Neuronal stem cell (in vitro differentiated cells): ENCODE measurements around the gene NALCN.

Source experiments
- DNase-seq: peaks from one replicate; pipeline ENCODE4 v3.0.0-alpha.2; 2013; ENCODE audit warnings: low spot score
- H2AFZ ChIP-seq: one replicate; pipeline ENCODE4 v1.6.1; 2013; ENCODE audit warnings: mild to moderate bottlenecking, low read length, inconsistent platforms
- H2AK5ac ChIP-seq: 2 replicates; pipeline ENCODE4 v1.6.1; 2013; ENCODE audit warnings: low read depth, mild to moderate bottlenecking, inconsistent platforms, low read length, moderate library complexity, mixed read lengths
- H2BK120ac ChIP-seq: 2 replicates; pipeline ENCODE4 v1.6.1; 2013; ENCODE audit warnings: low read depth, mild to moderate bottlenecking, inconsistent platforms, low read length, moderate library complexity, mixed read lengths
- H2BK12ac ChIP-seq: one replicate; pipeline ENCODE4 v1.6.1; 2013; ENCODE audit warnings: low read length, inconsistent platforms
- H2BK15ac ChIP-seq: 2 replicates; pipeline ENCODE4 v1.6.1; 2013; ENCODE audit warnings: mild to moderate bottlenecking, low read length, inconsistent platforms, mixed read lengths
- H2BK5ac ChIP-seq: one replicate; pipeline ENCODE4 v1.6.1; 2013; ENCODE audit warnings: inconsistent platforms, mild to moderate bottlenecking, low read length, moderate library complexity
- H3K14ac ChIP-seq: one replicate; pipeline ENCODE4 v1.6.1; 2013; ENCODE audit warnings: low read length, inconsistent platforms
- H3K18ac ChIP-seq: 2 replicates; pipeline ENCODE4 v1.6.1; 2013; ENCODE audit warnings: low read length, inconsistent platforms
- H3K23ac ChIP-seq: 2 replicates; pipeline ENCODE4 v1.6.1; 2013; ENCODE audit warnings: low read depth, mild to moderate bottlenecking, mixed read lengths, low read length, inconsistent platforms; ENCODE audit not compliant: poor library complexity
- H3K27ac ChIP-seq: replicated peaks from 3 replicates; pipeline ENCODE4 v1.5.1; 2013; ENCODE audit warnings: low read length, inconsistent platforms
- H3K27me3 ChIP-seq, 3 experiments: 2 replicates each; pipeline ENCODE4 v1.6.1; 2013; ENCODE audit warnings: low read length in 3 of 3, mild to moderate bottlenecking in 2 of 3, inconsistent platforms in 1 of 3, low read depth in 1 of 3, mixed read lengths in 1 of 3, moderate library complexity in 1 of 3; ENCODE audit not compliant: control insufficient read depth in 3 of 3, insufficient read depth in 3 of 3
- H3K36me3 ChIP-seq, 2 donors: replicated peaks in 1 of 2; 2 replicates each; pipeline ENCODE4 v1.6.1; 2013; ENCODE audit warnings: low read length in 2 of 2; ENCODE audit not compliant: control insufficient read depth in 2 of 2, insufficient read depth in 2 of 2
- H3K4ac ChIP-seq: 2 replicates; pipeline ENCODE4 v1.6.1; 2013; ENCODE audit warnings: inconsistent platforms, mild to moderate bottlenecking, low read length, moderate library complexity
- H3K4me1 ChIP-seq, 2 donors: 1 replicate in 1 of 2; 2 replicates in 1 of 2; pipeline ENCODE4 v1.6.1; 2013; ENCODE audit warnings: low read length in 2 of 2, low read depth in 1 of 2; ENCODE audit not compliant: control insufficient read depth in 2 of 2, insufficient read depth in 1 of 2
- H3K4me2 ChIP-seq: one replicate; pipeline ENCODE4 v1.6.1; 2013; ENCODE audit warnings: mild to moderate bottlenecking, low read length, inconsistent platforms; ENCODE audit not compliant: insufficient read depth, poor library complexity, severe bottlenecking
- H3K4me3 ChIP-seq, 2 donors: 2 replicates each; pipeline ENCODE4 v1.5.1; 2013; ENCODE audit warnings: low read length in 2 of 2, mild to moderate bottlenecking in 2 of 2, inconsistent platforms in 1 of 2, moderate library complexity in 1 of 2
- H3K79me1 ChIP-seq: one replicate; pipeline ENCODE4 v1.6.1; 2013; ENCODE audit warnings: low read depth, mild to moderate bottlenecking, inconsistent platforms, low read length, moderate library complexity
- H3K9ac ChIP-seq: one replicate; pipeline ENCODE4 v1.6.1; 2013; ENCODE audit warnings: mild to moderate bottlenecking, low read depth, low read length, inconsistent platforms; ENCODE audit not compliant: poor library complexity
- H3K9me3 ChIP-seq, 2 donors: replicated peaks in 1 of 2; 2 replicates each; pipeline versions ENCODE3 to v1.6.1; 2013; ENCODE audit warnings: low read length in 2 of 2, mild to moderate bottlenecking in 2 of 2, inconsistent platforms in 1 of 2, low read depth in 1 of 2, mixed read lengths in 1 of 2, moderate library complexity in 1 of 2; ENCODE audit not compliant: control insufficient read depth in 2 of 2, insufficient read depth in 1 of 2
- H4K8ac ChIP-seq: one replicate; pipeline ENCODE4 v1.6.1; 2013; ENCODE audit warnings: low read depth, mild to moderate bottlenecking, inconsistent platforms, low read length, moderate library complexity
- H4K91ac ChIP-seq: one replicate; pipeline ENCODE4 v1.6.1; 2013; ENCODE audit warnings: low read length, low read depth, mild to moderate bottlenecking, inconsistent platforms; ENCODE audit not compliant: poor library complexity
- WGBS, 2 donors: extraction: QIAGEN DNeasy Blood & Tissue Kit; methylation state at CpG; one replicate each; pipeline ENCODE4 v1.1.7; 2013; ENCODE audit warnings: missing lambda C conversion rate in 2 of 2, mixed read lengths in 1 of 2; ENCODE audit not compliant: insufficient read length in 2 of 2, insufficient replicate concordance in 1 of 2; ENCODE audit errors: extremely low coverage in 2 of 2; 5-methylcytosine and 5-hydroxymethylcytosine counted together

NALCN gene

GRCh38 chr13:101398191-101398590 is 18.1 kb downstream of the NALCN start:
- no peak overlapping the region for H3K9ac ChIP-seq
- H2AK5ac ChIP-seq = no peak overlapping the region
- no peak overlapping the region for H2BK5ac ChIP-seq
- no peaks in the 10 kb centered on the region for H3K4me1 ChIP-seq
- no peak overlapping the region for H2AFZ ChIP-seq
- no peak overlapping the region for H3K18ac ChIP-seq
- no peak overlapping the region for H3K14ac ChIP-seq
- no peak overlapping the region for H3K4ac ChIP-seq
- no CpG with 5 or more reads among the region's 2 CpGs for WGBS, 2 donors
- H2BK120ac ChIP-seq = no peak overlapping the region
- no peak overlapping the region for H3K23ac ChIP-seq
- no peak overlapping the region for H4K8ac ChIP-seq
- DNase-seq = no peak
- no peak overlapping the region for H3K27ac ChIP-seq
- no peak overlapping the region for H4K91ac ChIP-seq
- H3K4me2 ChIP-seq = no peak overlapping the region
- no peaks in the 10 kb centered on the region for H3K27me3 ChIP-seq
- H2BK15ac ChIP-seq = no peak overlapping the region
- no peak overlapping the region for H2BK12ac ChIP-seq
- no peaks in the 10 kb centered on the region for H3K9me3 ChIP-seq
- H3K79me1 ChIP-seq = no peaks in the 10 kb centered on the region
- no peaks in the 10 kb centered on the region for H3K36me3 ChIP-seq
- no peak overlapping the region for H3K4me3 ChIP-seq

GRCh38 chr13:101397742-101398141 is 18.6 kb downstream of the NALCN start:
- no peak for DNase-seq
- H2BK5ac ChIP-seq = no peak overlapping the region
- H3K79me1 ChIP-seq = no peaks in the 10 kb centered on the region
- no peak overlapping the region for H4K91ac ChIP-seq
- H3K4me1 ChIP-seq = no peaks in the 10 kb centered on the region
- H3K9me3 ChIP-seq = no peaks in the 10 kb centered on the region
- H3K36me3 ChIP-seq = no peaks in the 10 kb centered on the region
- H3K18ac ChIP-seq = no peak overlapping the region
- no peak overlapping the region for H3K4me2 ChIP-seq
- no peak overlapping the region for H2AFZ ChIP-seq
- no peak overlapping the region for H3K9ac ChIP-seq
- no peak overlapping the region for H2BK15ac ChIP-seq
- H4K8ac ChIP-seq = no peak overlapping the region
- no peak overlapping the region for H3K23ac ChIP-seq
- H3K14ac ChIP-seq = no peak overlapping the region
- H3K4me3 ChIP-seq = no peak overlapping the region
- H3K27ac ChIP-seq = no peak overlapping the region
- H2BK120ac ChIP-seq = no peak overlapping the region
- no peaks in the 10 kb centered on the region for H3K27me3 ChIP-seq
- WGBS, 2 donors = no CpG with 5 or more reads among the region's 2 CpGs
- H3K4ac ChIP-seq = no peak overlapping the region
- H2BK12ac ChIP-seq = no peak overlapping the region
- H2AK5ac ChIP-seq = no peak overlapping the region

GRCh38 chr13:101394605-101395004 is 21.7 kb downstream of the NALCN start:
- Histone ChIP-seq H3K27me3 (no peaks in the 10 kb centered on the region), H3K36me3 (no peaks in the 10 kb centered on the region), H3K4me3 (no peak overlapping the region), H3K9me3 (no peaks in the 10 kb centered on the region), H3K79me1 (no peaks in the 10 kb centered on the region), H2BK5ac (no peak overlapping the region), H4K91ac (no peak overlapping the region), H3K4me1 (no peaks in the 10 kb centered on the region), H2BK12ac (no peak overlapping the region), H2BK120ac (no peak overlapping the region), H3K4ac (no peak overlapping the region), H3K14ac (no peak overlapping the region), H3K4me2 (no peak overlapping the region), H3K9ac (no peak overlapping the region), H2BK15ac (no peak overlapping the region), H2AK5ac (no peak overlapping the region), H3K18ac (no peak overlapping the region), H3K23ac (no peak overlapping the region), H4K8ac (no peak overlapping the region), H2AFZ (no peak overlapping the region), H3K27ac (no peak overlapping the region)
- no CpG with 5 or more reads among the region's 2 CpGs for WGBS, 2 donors
- no peak for DNase-seq

GRCh38 chr13:101393140-101393539 is 23.2 kb downstream of the NALCN start:
- Histone ChIP-seq H3K18ac (no peak overlapping the region), H2BK12ac (no peak overlapping the region), H3K14ac (no peak overlapping the region), H4K91ac (no peak overlapping the region), H3K23ac (no peak overlapping the region), H3K4me3 (no peak overlapping the region), H2BK120ac (no peak overlapping the region), H3K9me3 (no peaks in the 10 kb centered on the region), H3K4me1 (no peaks in the 10 kb centered on the region), H4K8ac (no peak overlapping the region), H2BK5ac (no peak overlapping the region), H2AFZ (no peak overlapping the region), H3K27ac (no peak overlapping the region), H3K9ac (no peak overlapping the region), H2AK5ac (no peak overlapping the region), H2BK15ac (no peak overlapping the region), H3K4ac (no peak overlapping the region), H3K36me3 (no peaks in the 10 kb centered on the region), H3K79me1 (no peaks in the 10 kb centered on the region), H3K4me2 (no peak overlapping the region), H3K27me3 (no peaks in the 10 kb centered on the region)
- DNase-seq = no peak
- no CpG with 5 or more reads among the region's 3 CpGs for WGBS, 2 donors
